ENCODE measurements around the gene ATP6V1G1.

Gene ATP6V1G1

DNA sequence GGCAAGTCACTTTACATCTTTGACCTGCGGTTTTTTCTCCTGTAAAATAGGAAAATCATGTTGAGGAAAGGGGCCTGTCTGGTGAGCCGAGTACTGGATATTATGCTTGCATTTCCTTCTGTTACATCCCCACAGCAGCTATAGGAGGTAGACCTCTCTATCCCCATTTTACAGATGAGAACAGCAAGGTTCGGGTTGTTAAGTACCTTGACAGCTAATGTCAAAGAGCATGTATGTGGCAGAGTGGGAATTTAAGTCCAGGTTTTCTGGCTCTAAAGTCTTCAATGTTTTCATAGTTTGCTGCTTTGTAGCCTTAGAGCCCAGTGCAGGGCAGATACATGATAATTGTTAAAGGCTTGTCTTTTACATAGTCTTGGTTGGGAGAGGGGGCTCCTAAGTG is 26.4 kb downstream of the ATP6V1G1 start:
- no peak for DNase-seq

DNA sequence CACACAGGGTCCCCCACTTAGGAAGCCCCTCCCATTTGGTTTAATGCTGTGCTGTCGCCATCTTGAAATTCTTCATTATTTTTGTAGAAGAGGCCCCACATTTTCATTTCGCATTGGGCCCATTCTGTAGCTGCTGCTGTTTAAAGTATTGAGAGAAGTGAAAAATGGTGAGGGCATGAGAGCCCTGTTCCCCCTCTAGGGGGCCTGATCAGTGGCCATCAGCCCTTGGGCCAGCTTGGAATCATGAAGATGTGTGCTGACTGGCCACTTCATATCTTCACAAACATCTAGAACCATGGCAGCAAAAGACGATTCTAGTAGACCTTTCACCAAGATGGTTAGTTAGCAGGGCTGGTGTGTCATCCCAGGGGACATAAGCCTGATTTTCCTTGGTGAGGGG is 26.8 kb downstream of the ATP6V1G1 start:
- DNase-seq = no peak

DNA sequence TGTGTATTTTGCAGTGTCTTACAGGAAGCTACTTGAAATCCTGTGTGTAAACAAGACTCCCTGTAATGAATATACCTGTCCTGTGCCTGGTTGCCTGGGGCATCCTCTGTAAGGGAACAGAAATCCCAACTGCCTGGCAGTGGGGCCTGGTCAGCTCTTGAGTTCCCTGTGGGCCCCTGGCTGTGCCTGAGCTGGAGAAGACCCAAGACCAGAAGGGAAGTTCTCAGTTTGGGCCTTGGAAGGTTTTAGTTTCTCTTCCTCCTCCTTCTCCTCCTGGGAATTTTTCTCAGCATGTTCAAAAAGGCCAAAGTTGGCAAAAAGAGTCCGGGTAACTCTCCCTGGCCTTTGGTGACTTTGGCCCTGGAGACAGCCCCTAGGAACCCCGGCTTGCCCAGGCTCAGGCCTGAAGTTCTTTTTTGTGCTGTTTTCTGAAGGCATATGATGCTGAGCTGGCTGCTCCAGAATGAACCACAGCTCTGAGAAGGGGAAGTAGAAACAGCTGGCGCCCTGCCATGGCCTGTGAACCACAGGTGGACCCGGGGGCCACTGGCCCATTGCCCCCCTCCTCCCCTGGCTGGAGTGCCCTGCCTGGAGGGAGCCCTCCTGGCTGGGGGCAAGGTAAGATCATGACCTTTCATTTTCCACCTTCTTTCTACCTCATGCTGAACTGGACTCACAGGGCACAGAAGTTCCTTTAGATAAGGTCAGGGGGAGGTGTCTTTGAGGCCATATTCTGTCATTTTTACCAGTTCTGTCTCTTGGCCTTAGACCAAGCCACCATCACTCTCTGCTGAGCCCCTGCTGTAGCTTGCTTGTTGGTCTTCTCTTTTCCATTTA is 29.3 kb downstream of the ATP6V1G1 start:
- no peak for DNase-seq

DNA sequence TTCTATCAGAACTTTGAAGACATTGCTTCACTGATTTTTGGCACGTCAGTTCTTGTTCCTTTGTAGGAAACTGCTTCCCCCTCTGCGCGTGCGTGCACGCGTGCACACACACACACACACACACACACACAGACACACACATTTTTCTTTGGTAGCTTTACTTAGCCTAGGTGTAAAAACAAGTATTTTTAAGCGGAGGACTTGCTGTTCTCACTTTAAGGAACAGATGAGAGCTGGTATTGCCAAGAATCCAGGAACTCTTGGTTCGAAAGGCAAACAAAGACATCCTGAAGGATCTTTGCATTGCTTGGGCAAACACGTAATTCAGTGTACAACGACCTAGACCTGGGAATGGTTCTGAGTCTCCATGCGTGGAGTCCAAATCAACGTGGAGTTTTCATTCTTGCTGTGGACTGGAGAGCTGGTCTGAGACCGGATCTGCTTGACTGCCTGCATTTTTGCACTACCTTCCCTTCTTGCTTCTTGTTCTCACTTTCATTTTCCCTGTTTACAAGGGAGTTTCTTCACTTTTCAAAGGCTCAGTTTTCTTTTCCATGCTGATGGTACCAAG is 31.7 kb downstream of the ATP6V1G1 start:
- DNase-seq = no peak

DNA sequence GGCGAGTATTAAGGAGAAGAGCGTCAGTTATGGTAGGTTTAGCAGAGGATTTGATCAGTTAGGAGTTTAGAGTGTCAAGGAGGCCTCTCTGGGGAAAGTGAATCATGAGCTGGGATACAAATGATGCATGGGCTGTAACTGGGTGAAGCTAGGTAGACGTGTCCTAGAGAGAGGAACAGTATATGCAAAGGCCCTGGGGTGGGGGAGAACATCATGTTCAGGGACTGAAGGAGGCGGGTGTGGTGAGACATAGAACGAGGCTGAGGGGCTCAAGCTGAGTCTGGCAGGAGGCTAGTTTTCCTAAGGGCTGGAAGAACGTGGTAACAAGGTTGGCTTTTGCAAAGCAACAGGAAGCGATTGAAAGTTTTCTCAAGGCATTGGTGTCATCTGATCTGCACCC is 34.0 kb downstream of the ATP6V1G1 start:
- DNase-seq = no peak

DNA sequence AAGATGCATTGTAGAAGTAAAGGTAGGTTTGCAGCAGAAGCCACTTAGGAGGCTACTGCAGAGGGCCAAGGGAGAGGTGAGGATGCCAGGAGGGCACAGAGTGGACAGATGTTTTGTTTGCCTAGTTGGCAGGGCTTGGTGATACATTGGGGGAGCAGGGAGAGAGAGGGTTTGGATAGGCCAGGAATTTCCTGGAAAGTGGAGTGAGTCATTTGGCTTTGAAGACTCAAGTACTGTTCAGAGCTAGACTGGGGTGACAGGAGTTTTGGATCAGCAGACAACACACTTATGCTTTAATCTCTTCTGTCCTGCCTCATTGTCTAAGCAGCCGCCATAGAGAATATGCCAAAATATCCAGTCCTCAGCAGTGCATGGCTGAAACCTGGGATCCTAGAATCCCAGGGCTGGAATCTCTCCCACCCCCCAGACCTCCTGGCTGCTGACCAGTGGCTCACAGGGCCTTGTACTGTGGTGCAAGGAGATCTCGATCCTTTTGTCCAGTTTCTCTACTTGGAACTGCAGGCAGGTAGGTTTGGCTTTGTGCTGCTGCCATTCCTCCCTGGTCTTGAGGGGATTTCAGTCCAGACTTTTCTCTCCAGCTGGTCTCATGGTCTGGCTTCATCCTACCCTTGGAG is 34.5 kb downstream of the ATP6V1G1 start:
- no peak for DNase-seq

DNA sequence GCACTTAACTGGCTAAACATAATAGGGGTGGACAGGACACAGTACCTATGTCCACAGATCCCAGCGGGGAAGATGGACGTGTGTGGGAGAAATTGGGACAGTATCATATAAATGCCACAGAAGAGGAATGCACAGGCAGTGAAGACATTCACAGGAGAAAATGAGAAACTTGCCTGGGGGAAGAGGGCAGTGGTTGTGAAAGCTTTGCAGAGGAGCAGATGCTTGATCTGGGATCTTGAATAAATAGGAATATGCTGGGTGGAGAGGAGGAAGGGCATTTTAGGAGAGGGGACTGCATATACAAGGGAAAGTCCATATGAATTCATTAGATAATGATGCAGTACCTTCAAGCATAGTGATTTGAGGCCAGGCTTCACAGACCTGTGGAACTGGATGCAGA is 37.1 kb downstream of the ATP6V1G1 start:
- no peak for DNase-seq

DNA sequence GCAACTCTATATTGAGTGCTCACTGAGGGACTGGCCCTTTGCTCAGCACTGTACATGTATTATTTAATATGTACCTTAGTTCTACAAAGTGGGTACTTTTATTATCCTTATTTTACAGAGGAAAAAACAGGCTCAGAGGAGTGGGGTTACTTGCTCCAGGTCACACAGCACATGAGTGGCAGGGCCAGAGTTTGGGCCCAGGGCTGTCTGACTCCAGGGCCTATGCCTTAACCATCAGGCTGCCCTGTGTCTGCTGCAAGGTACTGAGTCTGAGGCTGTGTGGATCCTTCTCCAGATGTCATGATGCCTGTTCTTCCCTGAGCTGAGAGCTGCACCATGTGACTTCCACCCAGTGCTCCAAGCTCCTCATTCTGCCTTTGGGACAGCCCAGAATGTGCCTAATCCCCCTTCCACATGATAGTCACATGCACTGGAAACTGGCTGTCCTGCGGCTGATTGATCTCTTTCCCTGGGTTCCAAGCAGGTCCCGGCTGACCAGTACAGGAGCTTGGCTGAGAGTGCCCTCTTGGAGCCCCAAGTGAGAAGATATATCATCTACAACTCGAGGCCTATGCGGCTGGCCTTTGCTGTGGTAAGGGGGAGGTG is 38.9 kb downstream of the ATP6V1G1 start:
- DNase-seq = no peak

DNA sequence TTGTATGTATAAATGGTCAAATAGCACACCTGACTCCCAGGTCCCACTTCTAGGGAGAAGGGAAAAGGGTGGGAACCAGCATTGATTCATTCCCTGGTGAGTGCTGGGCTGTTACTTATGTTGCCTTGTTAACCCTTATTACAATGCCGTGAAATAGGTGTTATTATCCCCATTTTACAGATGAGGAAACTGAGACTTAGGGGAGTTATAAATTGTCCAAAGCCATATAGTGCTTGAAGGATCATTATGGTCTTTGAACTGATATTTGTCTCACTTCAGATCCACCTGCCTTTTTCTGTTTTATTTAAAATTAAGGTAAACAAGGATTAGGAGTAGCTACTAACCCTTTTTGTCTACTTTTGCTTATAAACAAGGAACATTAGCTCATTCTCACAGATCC is 40.0 kb downstream of the ATP6V1G1 start:
- DNase-seq = no peak

DNA sequence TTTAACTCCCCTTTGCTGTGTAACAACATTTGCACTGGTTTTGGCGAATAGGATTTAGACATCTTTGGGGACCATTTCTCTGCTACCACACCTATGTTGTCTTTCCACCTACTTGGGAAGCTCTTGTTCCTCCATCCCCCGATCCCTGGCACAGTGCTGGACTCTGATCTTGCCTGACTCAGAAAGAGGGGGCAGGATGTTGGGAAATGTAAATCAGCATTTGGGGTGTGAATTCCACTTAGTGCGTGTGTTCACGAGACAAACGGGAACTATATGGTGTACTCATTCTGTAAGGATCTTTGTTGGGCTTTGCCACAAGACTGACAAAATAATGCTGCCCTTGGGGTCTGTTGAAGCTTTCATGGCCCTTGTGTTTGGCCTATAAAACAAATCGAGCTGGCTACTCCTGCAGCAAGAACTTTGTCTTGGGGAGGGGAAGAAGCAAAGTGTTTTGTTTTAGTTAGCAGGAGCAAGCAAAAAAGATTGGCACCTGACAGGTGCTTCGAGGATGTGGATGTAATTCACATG is 42.1 kb downstream of the ATP6V1G1 start:
- no peak for DNase-seq

DNA sequence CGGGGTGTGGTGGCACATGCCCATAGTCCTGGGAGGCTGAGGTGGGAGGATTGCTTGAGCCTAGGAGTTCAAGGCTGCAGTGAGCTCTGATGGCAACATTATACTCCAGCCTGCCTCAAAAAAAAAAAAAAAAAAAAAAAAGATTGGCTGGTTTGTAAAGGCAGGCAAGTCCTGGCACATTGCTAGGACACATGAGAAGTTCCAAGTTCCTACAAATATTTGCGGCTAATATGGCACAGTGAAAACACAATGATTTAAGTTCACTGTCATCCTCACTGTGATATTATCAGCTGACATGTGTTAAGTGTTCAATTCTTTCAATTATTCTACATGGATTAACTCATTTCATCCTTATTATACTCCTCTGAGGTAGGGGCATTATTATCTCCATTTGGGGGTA is 43.6 kb downstream of the ATP6V1G1 start:
- DNase-seq = no peak

DNA sequence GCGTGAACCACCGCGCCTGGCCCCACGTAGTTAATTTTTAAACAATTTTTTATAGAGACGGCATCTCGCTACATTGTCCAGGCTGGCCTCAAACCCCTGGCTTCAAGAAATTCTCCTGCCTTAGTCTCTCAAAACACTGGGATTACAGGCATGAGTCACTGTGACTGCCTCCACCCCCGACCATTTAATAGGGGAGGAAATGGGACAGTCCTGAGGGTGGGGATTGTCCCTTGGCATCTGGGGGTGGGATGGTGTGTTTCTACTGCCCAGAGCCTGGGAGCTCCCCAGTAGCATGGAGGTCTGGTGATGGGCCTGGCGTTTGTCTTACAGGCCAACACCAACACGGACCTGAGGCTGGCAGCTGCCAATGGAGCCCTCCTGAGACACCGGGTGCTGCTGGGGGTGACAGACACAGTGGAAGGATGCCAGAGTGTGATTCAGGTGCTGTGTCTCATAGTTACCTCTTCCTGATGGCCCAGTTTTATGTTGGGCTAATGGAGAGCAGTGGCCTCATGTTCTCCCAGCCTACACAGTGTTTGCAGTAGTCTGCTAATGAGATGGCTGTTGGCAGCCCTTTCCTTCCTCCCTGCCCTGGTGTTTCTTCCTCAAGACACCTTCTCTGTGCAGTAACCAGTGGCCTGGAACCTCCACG is 46.0 kb downstream of the ATP6V1G1 start:
- DNase-seq = no peak

DNA sequence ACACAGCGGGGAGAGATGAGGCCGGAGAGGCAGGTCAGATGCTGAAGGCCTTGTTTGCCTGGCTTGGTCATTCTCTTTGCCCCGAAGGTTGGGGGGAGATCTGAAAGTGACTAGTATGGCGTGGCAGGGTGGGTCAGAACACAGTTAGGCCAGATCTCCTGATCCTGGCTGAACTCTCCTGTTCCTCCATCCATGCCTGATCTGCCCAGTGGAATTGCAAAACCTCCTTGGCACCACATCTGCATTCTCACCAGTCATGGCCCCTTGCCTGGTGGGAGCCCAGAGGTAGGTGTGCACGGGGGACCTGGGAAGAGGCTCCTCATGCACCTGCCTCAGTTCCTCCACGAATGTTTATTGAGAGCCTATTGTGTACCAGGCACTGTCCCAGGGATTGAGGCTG is 46.8 kb downstream of the ATP6V1G1 start:
- no peak for DNase-seq

DNA sequence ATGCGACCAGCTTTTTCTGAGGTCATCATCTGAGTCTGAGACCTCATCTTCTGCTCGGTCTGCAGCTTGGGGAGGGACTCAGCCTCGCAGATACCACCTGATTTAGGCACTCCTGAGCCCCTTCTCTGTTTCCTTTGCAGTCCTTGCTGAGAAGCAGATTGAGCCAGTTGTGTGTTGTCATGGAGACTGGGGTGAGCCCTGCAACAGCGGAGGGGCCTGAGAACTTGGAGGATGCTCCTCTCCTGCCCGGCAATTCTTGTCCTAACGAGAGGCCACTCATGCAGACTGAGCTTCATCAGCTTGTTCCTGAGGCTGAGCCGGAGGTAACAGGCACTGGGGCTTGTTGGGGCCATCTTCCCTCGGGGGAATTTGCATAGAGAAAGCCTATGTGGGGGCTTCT is 50.8 kb downstream of the ATP6V1G1 start:
- DNase-seq = no peak

DNA sequence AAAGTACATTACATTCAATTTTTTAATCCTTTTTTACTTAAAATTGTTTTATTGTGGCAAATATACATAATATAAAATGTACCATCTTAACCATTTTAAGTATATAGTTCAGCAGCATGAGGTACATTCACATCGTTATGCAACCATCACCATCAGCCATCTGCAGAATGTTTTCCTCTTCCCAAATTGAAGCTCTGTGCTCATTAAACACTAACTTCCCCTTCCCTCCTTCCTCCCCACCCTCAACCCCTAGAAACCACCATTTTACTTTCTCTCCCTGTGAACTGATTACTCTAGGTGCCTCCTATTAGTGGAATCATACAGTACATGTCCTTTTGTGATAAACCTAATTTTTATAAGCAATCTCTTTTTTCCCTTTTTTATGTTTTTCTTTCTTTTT is 54.4 kb downstream of the ATP6V1G1 start:
- DNase-seq = no peak

DNA sequence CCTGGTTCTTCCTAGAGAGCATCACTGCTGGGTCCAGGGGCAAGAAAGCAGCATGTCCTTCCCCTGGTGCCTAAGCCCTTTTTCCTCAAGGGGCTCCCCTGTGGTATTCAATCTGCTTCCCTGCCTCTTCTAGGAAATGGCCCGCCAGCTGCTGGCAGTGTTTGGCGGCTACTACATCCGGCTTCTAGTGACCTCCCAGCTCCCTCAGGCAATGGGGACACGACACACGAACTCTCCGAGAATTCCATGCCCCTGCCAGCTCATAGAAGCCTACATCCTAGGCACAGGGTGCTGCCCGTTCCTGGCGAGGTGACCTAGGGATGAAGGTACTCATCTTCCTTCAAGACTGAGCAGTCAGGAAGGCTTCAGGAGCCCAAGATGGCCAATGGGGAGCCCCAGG is 55.4 kb downstream of the ATP6V1G1 start:
- DNase-seq = no peak

DNA sequence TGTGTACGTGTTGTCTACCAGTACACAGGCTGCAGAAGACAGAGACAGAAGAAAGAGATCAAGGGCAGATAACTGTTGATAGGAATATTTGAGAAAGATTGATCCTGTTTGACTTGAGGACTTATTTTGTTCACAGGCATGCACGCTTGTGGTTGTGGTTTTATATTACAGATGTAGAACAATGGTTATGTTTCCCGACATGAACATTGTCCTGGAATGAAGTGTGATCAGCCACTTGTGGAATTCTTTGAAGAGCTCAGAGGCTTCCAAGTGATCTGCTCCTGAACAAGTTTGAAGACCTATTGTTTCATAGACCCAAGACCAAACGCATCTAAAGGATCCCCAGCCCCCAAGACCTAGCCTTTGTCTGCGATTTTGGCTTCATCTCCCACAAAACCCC is 56.3 kb downstream of the ATP6V1G1 start:
- DNase-seq = no peak

All from activated CD4-positive, alpha-beta T cell treated with anti-CD3 and anti-CD28 coated beads for 1 hour (primary cell).